Tibial nerve (tissue), 4 donors: ENCODE measurements around the gene FXYD2.

ENCODE experiments used
- EP300 ChIP-seq, 2 donors: sonication (generic); formaldehyde crosslinking; IDR thresholded peaks; one replicate each; pipeline ENCODE4 v1.6.1; 2017; ENCODE audit warnings: antibody characterized with exemption in 2 of 2, mild to moderate bottlenecking in 1 of 2
- POLR2A ChIP-seq, 2 donors: fragments of 450-650 bp; IDR thresholded peaks; one replicate each; pipeline ENCODE4 v1.6.1; 2017; ENCODE audit warnings: antibody characterized with exemption in 2 of 2, mild to moderate bottlenecking in 2 of 2, moderate library complexity in 2 of 2
- TF ChIP-seq, protein P1 (sequence below), 5 experiments: fragments of 200-600 bp in 3 of 5; fragments of 450-650 bp in 2 of 5; sonication (generic) in 3 of 5; IDR thresholded peaks; one replicate each; pipeline ENCODE4 v1.5.1; 2016 to 2019; ENCODE audit warnings: antibody characterized with exemption in 5 of 5, mild to moderate bottlenecking in 3 of 5, moderate library complexity in 2 of 5

DNA sequence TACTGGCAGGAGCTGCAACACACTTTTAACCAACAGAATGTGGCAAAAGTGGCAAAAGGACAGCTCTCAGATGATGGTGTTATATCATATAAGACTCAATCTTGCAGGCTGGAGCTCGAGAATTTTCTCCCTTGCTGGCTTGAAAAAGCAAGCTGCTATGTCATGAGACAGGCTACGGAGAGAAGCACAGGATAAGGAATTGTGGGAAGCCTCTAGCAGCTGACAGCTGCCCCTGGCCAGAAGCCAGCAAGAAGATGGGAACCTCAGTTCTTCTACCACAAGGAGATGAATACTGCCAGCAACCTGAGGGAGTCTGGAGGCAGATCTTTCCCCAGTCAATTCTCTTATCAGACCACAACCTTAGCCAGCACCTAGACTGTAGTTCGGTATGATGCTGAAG is 27.3 kb upstream of the FXYD2 start:
- TF ChIP-seq, protein P1, sequence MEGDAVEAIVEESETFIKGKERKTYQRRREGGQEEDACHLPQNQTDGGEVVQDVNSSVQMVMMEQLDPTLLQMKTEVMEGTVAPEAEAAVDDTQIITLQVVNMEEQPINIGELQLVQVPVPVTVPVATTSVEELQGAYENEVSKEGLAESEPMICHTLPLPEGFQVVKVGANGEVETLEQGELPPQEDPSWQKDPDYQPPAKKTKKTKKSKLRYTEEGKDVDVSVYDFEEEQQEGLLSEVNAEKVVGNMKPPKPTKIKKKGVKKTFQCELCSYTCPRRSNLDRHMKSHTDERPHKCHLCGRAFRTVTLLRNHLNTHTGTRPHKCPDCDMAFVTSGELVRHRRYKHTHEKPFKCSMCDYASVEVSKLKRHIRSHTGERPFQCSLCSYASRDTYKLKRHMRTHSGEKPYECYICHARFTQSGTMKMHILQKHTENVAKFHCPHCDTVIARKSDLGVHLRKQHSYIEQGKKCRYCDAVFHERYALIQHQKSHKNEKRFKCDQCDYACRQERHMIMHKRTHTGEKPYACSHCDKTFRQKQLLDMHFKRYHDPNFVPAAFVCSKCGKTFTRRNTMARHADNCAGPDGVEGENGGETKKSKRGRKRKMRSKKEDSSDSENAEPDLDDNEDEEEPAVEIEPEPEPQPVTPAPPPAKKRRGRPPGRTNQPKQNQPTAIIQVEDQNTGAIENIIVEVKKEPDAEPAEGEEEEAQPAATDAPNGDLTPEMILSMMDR (IDR thresholded peaks at IDR 0.05) = no peak
- TF ChIP-seq POLR2A (IDR thresholded peaks at IDR 0.05) (no peak), EP300 (IDR thresholded peaks at IDR 0.05) (peak in 1 of 2 donors; percentile 15)
